GM12891 (cell line): Measurements from ENCODE around the gene RAPH1.

Experiments used
- POLR2A ChIP-seq: IDR thresholded peaks from 2 replicates; pipeline ENCODE4 v1.6.1; 2011; ENCODE audit warnings: low read depth, low read length, control low read depth
- SPI1 ChIP-seq: IDR thresholded peaks from 2 replicates; pipeline ENCODE4 v1.6.1; 2011; ENCODE audit warnings: low read depth, low read length, control low read depth
- TAF1 ChIP-seq: IDR thresholded peaks from 2 replicates; pipeline ENCODE4 v1.6.1; 2011; ENCODE audit warnings: low read depth, low read length, control low read depth

DNA sequence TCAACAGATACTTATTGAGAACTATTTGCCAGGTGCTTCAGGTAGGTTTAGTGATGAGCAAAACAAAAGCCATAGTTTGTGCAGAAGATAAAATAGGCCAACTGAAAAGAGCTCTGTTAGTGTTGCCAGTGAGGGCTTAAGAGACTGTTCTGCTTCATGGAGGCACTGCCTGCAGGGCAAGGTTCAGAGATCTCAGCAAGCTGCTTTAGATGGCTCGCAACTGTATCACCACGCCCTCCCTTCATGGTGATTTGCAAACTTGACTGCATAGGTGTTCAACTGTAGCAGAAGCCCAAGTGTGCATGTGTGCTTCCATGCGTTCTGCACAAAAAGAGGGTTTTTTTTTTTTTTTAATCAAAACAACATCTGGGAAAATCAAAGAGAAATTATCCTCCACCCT lies 84.5 kb downstream of the RAPH1 start:
- TF ChIP-seq SPI1 (no peak), TAF1 (no peak), POLR2A (no peak)
